Measurements from ENCODE around the gene EXOC7.

DNA sequence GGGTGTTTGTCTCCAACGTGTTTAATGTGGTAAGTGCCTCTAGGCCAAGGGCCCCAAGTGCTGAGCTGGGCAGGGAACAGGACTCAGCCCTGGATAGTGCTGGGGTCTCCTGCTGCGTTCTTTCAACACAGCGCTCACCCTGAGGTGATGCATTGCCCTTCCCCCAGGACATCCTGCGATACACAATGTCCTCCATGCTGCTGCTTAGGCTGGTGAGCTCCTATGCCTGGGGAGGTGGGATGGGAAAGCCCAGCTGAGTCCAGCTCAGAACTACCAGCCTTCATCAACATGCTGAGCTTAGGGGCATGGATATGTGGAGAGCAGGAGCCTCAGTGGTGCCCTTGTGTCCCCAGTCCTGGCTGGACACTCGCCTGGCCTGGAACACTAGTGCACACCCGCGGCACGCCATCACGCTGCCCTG lies 24.0 kb downstream of the EXOC7 start:
- TF ChIP-seq, protein P1, sequence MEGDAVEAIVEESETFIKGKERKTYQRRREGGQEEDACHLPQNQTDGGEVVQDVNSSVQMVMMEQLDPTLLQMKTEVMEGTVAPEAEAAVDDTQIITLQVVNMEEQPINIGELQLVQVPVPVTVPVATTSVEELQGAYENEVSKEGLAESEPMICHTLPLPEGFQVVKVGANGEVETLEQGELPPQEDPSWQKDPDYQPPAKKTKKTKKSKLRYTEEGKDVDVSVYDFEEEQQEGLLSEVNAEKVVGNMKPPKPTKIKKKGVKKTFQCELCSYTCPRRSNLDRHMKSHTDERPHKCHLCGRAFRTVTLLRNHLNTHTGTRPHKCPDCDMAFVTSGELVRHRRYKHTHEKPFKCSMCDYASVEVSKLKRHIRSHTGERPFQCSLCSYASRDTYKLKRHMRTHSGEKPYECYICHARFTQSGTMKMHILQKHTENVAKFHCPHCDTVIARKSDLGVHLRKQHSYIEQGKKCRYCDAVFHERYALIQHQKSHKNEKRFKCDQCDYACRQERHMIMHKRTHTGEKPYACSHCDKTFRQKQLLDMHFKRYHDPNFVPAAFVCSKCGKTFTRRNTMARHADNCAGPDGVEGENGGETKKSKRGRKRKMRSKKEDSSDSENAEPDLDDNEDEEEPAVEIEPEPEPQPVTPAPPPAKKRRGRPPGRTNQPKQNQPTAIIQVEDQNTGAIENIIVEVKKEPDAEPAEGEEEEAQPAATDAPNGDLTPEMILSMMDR (IDR thresholded peaks at IDR 0.05; ENCODE audit: borderline replicate concordance, extremely low read depth, low read length, poor library complexity, severe bottlenecking) = no peak
- no peak for TF ChIP-seq EZH2 (IDR thresholded peaks at IDR 0.05; ENCODE audit: borderline replicate concordance, low read depth, low read length, severe bottlenecking)
